Rectal smooth muscle tissue (tissue), 1 donor: ENCODE data around the gene POLE.

ENCODE experiments used
- H3K27ac ChIP-seq: one replicate; pipeline ENCODE4 v1.7.0; 2013; ENCODE audit warnings: low read depth, low read length, inconsistent platforms
- H3K27me3 ChIP-seq: one replicate; pipeline ENCODE4 v1.7.0; 2013; ENCODE audit warnings: low read length; ENCODE audit not compliant: control insufficient read depth, insufficient read depth
- H3K36me3 ChIP-seq: one replicate; pipeline ENCODE4 v1.7.0; 2013; ENCODE audit warnings: low read length; ENCODE audit not compliant: control insufficient read depth, insufficient read depth
- H3K4me1 ChIP-seq: one replicate; pipeline ENCODE4 v1.7.0; 2013; ENCODE audit warnings: low read length; ENCODE audit not compliant: control insufficient read depth, insufficient read depth
- H3K4me3 ChIP-seq: one replicate; pipeline ENCODE4 v1.7.0; 2013; ENCODE audit warnings: low read length
- H3K9ac ChIP-seq: one replicate; pipeline ENCODE4 v1.7.0; 2013; ENCODE audit warnings: low read length

POLE gene

GRCh38 chr12:132657004-132657727, 30.0 kb downstream of the POLE start:
- peaks cover 37% of the 10 kb centered on the region for H3K36me3 ChIP-seq
- no peak overlapping the region for H3K4me3 ChIP-seq
- H3K27me3 ChIP-seq: no peaks in the 10 kb centered on the region
- H3K4me1 ChIP-seq: no peaks in the 10 kb centered on the region
- H3K27ac ChIP-seq: no peak overlapping the region
- H3K9ac ChIP-seq: no peak overlapping the region

DNA sequence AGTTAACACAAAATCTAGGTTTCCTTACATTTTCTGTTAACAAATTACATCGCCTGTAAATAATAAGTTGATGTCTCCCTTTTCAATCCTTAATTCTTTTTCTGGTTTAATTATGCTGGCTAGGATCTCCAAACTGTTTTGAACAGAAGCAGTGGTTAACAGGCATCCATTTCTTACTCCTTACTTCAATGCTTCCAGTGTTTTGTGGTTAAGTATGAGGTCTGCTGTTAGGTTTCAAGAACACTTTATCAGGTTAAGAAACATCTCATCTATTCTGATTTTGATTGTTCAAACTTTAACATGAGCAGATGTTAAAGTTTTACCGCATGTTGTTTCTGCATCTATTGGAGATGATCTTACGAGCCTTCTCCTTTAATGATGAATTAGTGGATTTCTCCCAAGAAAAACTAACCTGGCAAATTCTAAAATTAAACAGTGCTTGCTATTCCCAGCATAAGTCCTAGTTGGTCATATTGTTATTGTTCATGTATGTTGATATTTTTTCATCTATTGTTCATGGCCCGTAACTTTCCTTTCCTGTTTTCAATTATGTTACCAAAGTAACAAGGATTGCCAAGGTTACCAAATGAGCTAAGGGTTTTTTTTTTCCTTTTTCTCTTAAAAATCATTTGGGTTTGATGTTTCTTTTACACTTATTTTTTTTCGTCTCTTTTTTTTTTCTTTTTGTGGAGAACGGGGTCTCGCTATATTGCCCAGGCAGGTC, 33.4 kb downstream of the POLE start:
- Histone ChIP-seq H3K4me3 (no peak overlapping the region), H3K9ac (no peak overlapping the region), H3K36me3 (peaks cover 29% of the 10 kb centered on the region), H3K4me1 (no peaks in the 10 kb centered on the region), H3K27ac (no peak overlapping the region), H3K27me3 (no peaks in the 10 kb centered on the region)

- H3K9ac ChIP-seq: no peak overlapping the region
- H3K27me3 ChIP-seq: no peaks in the 10 kb centered on the region
- no peaks in the 10 kb centered on the region for H3K4me1 ChIP-seq
- peaks cover 18% of the 10 kb centered on the region for H3K36me3 ChIP-seq
- no peak overlapping the region for H3K27ac ChIP-seq
- H3K4me3 ChIP-seq: no peak overlapping the region
Measured at GRCh38 chr12:132651444-132652100, 35.6 kb downstream of the POLE start.

- Histone ChIP-seq H3K27me3 (no peaks in the 10 kb centered on the region), H3K4me3 (no peak overlapping the region), H3K27ac (no peak overlapping the region), H3K9ac (no peak overlapping the region), H3K36me3 (peaks cover 18% of the 10 kb centered on the region), H3K4me1 (no peaks in the 10 kb centered on the region)
Measured at GRCh38 chr12:132649226-132649945, 37.8 kb downstream of the POLE start.

GRCh38 chr12:132648616-132649225, 38.4 kb downstream of the POLE start:
- no peaks in the 10 kb centered on the region for H3K27me3 ChIP-seq
- H3K36me3 ChIP-seq: peaks cover 18% of the 10 kb centered on the region
- H3K27ac ChIP-seq: no peak overlapping the region
- no peaks in the 10 kb centered on the region for H3K4me1 ChIP-seq
- H3K9ac ChIP-seq: no peak overlapping the region
- no peak overlapping the region for H3K4me3 ChIP-seq

DNA sequence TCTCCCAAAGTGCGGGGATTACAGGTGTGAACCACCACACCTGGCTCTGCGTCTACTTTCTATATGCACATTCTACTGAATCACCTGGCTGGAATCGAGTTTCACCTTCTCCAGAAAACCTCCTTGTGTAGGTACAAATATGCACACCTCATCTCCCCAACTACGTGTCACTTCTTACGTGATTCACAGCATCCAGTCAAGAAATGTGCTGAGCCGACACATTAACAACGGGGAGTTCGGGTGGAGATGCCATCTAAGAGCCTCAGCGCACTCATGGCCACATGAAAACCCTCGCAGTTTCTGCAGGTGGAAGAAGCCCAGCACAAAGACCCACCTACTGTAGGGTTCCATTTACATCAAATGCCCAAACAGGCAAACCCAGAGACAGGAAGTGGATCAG, 39.3 kb downstream of the POLE start:
- H3K36me3 ChIP-seq: peaks cover 14% of the 10 kb centered on the region
- H3K4me1 ChIP-seq: no peaks in the 10 kb centered on the region
- no peak overlapping the region for H3K9ac ChIP-seq
- H3K4me3 ChIP-seq: no peak overlapping the region
- no peak overlapping the region for H3K27ac ChIP-seq
- no peaks in the 10 kb centered on the region for H3K27me3 ChIP-seq

GRCh38 chr12:132646850-132647249, 40.3 kb downstream of the POLE start:
- no peak overlapping the region for H3K4me3 ChIP-seq
- H3K27me3 ChIP-seq: no peaks in the 10 kb centered on the region
- H3K9ac ChIP-seq: no peak overlapping the region
- no peak overlapping the region for H3K27ac ChIP-seq
- no peaks in the 10 kb centered on the region for H3K4me1 ChIP-seq
- peaks cover 13% of the 10 kb centered on the region for H3K36me3 ChIP-seq

DNA sequence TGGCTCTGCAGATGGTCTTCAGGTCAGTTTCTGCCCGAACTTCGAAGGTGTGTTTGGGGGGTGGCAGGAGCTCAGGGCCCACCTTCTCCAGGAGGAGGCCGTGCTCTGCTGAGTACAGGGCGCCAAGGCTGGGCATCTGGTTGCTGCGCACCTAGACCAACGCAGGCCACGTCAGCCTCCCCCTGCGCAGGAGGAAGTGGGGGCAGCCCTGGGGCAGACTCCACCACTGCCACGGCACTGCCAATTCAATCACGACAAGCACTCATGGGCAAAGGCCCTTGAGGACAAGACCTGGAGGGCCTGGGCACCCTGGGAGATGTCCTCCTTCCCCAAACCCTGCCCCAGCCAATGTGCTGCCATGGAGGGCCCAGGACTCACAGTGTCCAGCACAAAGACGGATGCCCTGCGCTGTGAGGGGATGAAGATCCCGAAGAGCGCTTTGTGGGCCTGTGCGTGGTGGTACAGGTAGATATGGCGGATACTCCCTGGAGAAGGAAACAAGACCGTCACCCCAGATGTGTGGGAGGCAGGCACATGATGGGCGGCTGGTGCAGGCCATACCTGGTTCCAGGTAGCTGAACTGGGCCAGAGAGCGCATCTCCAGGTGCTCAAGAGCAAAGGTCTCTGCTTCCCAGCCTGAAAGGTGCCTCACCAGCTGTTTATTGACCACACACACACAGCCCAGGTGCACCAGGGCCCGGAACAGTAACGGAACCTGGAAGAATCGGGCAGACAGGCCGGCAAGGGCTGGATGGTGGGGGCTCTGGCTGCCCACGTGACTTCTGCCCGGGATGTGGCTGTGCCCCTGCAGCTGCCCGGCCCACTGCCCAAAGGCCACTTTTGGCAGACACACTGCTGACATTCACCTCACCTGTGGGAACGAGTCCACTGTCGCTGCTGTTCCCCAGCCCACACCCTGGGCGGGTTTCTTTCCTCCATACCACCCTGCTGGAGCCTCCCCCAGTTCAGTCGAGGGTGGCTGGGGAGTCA, 44.0 kb downstream of the POLE start:
- no peak overlapping the region for H3K27ac ChIP-seq
- H3K9ac ChIP-seq: no peak overlapping the region
- H3K27me3 ChIP-seq: no peaks in the 10 kb centered on the region
- no peak overlapping the region for H3K4me3 ChIP-seq
- peaks cover 15% of the 10 kb centered on the region for H3K36me3 ChIP-seq
- H3K4me1 ChIP-seq: no peaks in the 10 kb centered on the region

DNA sequence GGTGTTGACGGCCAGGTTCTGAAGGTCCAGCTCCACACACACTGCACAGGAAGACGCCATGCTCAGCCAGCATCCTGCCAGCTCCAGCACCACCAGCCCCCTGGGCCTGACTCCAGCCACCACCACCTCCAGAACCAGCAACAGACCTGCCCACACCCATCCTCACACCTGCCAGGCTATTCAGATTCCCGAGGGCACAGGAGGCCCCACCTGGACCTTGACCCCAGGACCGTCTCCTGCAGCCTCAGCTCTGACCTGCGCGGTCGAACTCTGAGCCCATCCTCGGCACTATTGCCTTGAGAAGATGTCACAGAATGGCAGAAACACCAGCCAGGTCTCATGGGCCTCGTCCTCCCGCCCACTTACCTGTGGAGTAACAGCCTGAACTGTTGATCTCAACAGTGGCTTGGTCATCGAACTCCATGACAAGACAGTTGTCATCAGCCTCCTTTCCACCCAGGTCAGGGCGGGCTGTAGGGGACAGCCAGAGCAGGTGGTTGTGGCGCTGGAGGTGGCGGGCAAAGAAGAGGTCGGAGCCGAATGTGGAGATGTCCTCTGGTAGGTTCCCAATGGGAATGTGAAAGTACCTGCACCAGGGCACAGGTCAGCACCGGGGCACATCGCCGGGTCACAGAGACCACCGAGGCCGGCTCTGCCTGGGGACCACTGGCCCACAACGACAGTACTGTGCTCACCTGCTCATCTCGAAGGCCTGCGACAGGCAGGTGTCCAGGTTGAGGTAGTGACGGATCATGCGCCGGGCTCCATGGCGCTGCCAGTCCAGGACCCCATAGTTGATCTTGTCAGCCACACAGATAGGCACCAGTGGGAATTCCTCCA, 45.1 kb downstream of the POLE start:
- no peaks in the 10 kb centered on the region for H3K4me1 ChIP-seq
- peaks cover 20% of the 10 kb centered on the region for H3K36me3 ChIP-seq
- H3K27me3 ChIP-seq: no peaks in the 10 kb centered on the region
- no peak overlapping the region for H3K4me3 ChIP-seq
- H3K9ac ChIP-seq: no peak overlapping the region
- H3K27ac ChIP-seq: no peak overlapping the region

GRCh38 chr12:132640936-132641335, 46.2 kb downstream of the POLE start:
- Histone ChIP-seq H3K27ac (no peak overlapping the region), H3K4me3 (no peak overlapping the region), H3K4me1 (no peaks in the 10 kb centered on the region), H3K9ac (no peak overlapping the region), H3K36me3 (peaks cover 25% of the 10 kb centered on the region), H3K27me3 (no peaks in the 10 kb centered on the region)
